ENCODE data around the gene CALR3. TPM values are rescaled to one million over a fixed set of nuclear protein-coding genes. Genes with fewer than 3 reads are reported as not detected.
"Not testable (repeated sequence)": the region's sequence is repeated elsewhere in the genome, so short reads cannot be mapped to it uniquely, and the experiment has no call there.

The CALR3 gene
- total RNA-seq, 2 experiments from 2014 or later = not detected

- ChIA-PET POLR2A (no interaction called here), CTCF (interaction anchor here (0.6 to 0.9 kb wide), 3 partner anchors 24 to 114 kb away, joined by 3 to 4 read pairs (median 3); no protein-coding TSS in a partner anchor)
- H3K9me3 Mint-ChIP-seq = peaks cover 2% of the 10 kb centered on the region
- H3K27me3 Mint-ChIP-seq = no peaks in the 10 kb centered on the region
- H3K27ac Mint-ChIP-seq = peak overlapping the region; percentile 54
- no peaks in the 10 kb centered on the region for H3K36me3 Mint-ChIP-seq (ENCODE audit: low read depth)
- H3K4me1 Mint-ChIP-seq = peaks cover 36% of the 10 kb centered on the region
- peak; percentile 41 for DNase-seq
- peak overlapping the region; percentile 88 for H3K4me3 Mint-ChIP-seq
These were observed 24.8 kb downstream of the CALR3 start for GRCh38 chr19:16470911-16471811.

GRCh38 chr19:16470541-16470910 lies 25.4 kb downstream of the CALR3 start:
- DNase-seq = no peak
- POLR2A ChIA-PET = no interaction called here
- H3K4me1 Mint-ChIP-seq = peaks cover 37% of the 10 kb centered on the region

GRCh38 chr19:16467581-16467980 lies 28.4 kb downstream of the CALR3 start:
- Mint-ChIP-seq H3K27me3 (no peaks in the 10 kb centered on the region), H3K27ac (no peak overlapping the region), H3K9me3 (no peaks in the 10 kb centered on the region), H3K36me3 (ENCODE audit: low read depth) (no peaks in the 10 kb centered on the region), H3K4me3 (no peak overlapping the region), H3K4me1 (peaks cover 42% of the 10 kb centered on the region)
- ChIA-PET POLR2A (no interaction called here), CTCF (interaction anchor here (0.8 to 1.4 kb wide), 3 partner anchors 10 to 15 kb away, joined by 3 to 4 read pairs (median 3); no protein-coding TSS in a partner anchor)
- DNase-seq = no peak

More at GRCh38 chr19:16470541-16470910, 25.4 kb downstream of the CALR3 start:
- Mint-ChIP-seq H3K27ac (no peak overlapping the region), H3K36me3 (ENCODE audit: low read depth) (no peaks in the 10 kb centered on the region), H3K27me3 (no peaks in the 10 kb centered on the region), H3K9me3 (peaks cover 2% of the 10 kb centered on the region), H3K4me3 (peak overlapping the region; percentile 88)
- CTCF ChIA-PET = interaction anchor here (0.6 kb wide), 2 partner anchors 24 to 115 kb away, joined by 3 to 4 read pairs; no protein-coding TSS in a partner anchor

GRCh38 chr19:16466802-16467427 lies 29.1 kb downstream of the CALR3 start:
- H3K9me3 Mint-ChIP-seq; H3K27me3 Mint-ChIP-seq; H3K4me3 Mint-ChIP-seq; CTCF ChIA-PET; POLR2A ChIA-PET; DNase-seq; H3K27ac Mint-ChIP-seq; H3K36me3 Mint-ChIP-seq (ENCODE audit: low read depth): not testable (repeated sequence)
- H3K4me1 Mint-ChIP-seq = peaks cover 42% of the 10 kb centered on the region

GRCh38 chr19:16465239-16465638 lies 30.7 kb downstream of the CALR3 start:
- no peak overlapping the region for H3K4me3 Mint-ChIP-seq
- H3K27me3 Mint-ChIP-seq = no peaks in the 10 kb centered on the region
- ChIA-PET CTCF (interaction anchor here (1.0 to 1.1 kb wide), 2 partner anchors 23 to 30 kb away, joined by 3 read pairs; no protein-coding TSS in a partner anchor), POLR2A (no interaction called here)
- peaks cover 32% of the 10 kb centered on the region for H3K4me1 Mint-ChIP-seq
- DNase-seq = no peak
- no peak overlapping the region for H3K27ac Mint-ChIP-seq
- no peaks in the 10 kb centered on the region for H3K36me3 Mint-ChIP-seq (ENCODE audit: low read depth)
- no peaks in the 10 kb centered on the region for H3K9me3 Mint-ChIP-seq

- POLR2A ChIA-PET = no interaction called here
- no peak for DNase-seq
- H3K4me3 Mint-ChIP-seq = no peak overlapping the region
- H3K9me3 Mint-ChIP-seq = no peaks in the 10 kb centered on the region
- peaks cover 22% of the 10 kb centered on the region for H3K4me1 Mint-ChIP-seq
- CTCF ChIA-PET = interaction anchor here (0.6 to 1.2 kb wide), 4 partner anchors 10 to 29 kb away, joined by 3 read pairs; no protein-coding TSS in a partner anchor
- H3K36me3 Mint-ChIP-seq (ENCODE audit: low read depth) = no peaks in the 10 kb centered on the region
- H3K27ac Mint-ChIP-seq = no peak overlapping the region
- no peaks in the 10 kb centered on the region for H3K27me3 Mint-ChIP-seq
These were observed 31.9 kb downstream of the CALR3 start for GRCh38 chr19:16463991-16464575.

GRCh38 chr19:16463341-16463990 lies 32.5 kb downstream of the CALR3 start:
- Mint-ChIP-seq H3K4me3 (no peak overlapping the region), H3K4me1 (peaks cover 20% of the 10 kb centered on the region)
- POLR2A ChIA-PET = no interaction called here

GRCh38 chr19:16462757-16463250 lies 33.2 kb downstream of the CALR3 start:
- CTCF ChIA-PET = interaction anchor here (0.5 to 0.9 kb wide), 3 partner anchors 21 to 271 kb away, joined by 3 read pairs; no protein-coding TSS in a partner anchor
- H3K27me3 Mint-ChIP-seq = no peaks in the 10 kb centered on the region
- no peaks in the 10 kb centered on the region for H3K9me3 Mint-ChIP-seq
- peaks cover 23% of the 10 kb centered on the region for H3K4me1 Mint-ChIP-seq
- H3K27ac Mint-ChIP-seq = no peak overlapping the region
- H3K36me3 Mint-ChIP-seq (ENCODE audit: low read depth) = no peaks in the 10 kb centered on the region
- POLR2A ChIA-PET = no interaction called here
- DNase-seq = no peak
- H3K4me3 Mint-ChIP-seq = no peak overlapping the region

More at GRCh38 chr19:16463341-16463990, 32.5 kb downstream of the CALR3 start:
- Mint-ChIP-seq H3K9me3 (no peaks in the 10 kb centered on the region), H3K27ac (peak overlapping the region; percentile 20), H3K36me3 (ENCODE audit: low read depth) (no peaks in the 10 kb centered on the region), H3K27me3 (no peaks in the 10 kb centered on the region)
- CTCF ChIA-PET = interaction anchor here (0.9 to 1.2 kb wide), 2 partner anchors 9 to 21 kb away, joined by 3 read pairs; no protein-coding TSS in a partner anchor
- DNase-seq = no peak

- H3K4me3 Mint-ChIP-seq = no peak overlapping the region
- H3K36me3 Mint-ChIP-seq (ENCODE audit: low read depth) = no peaks in the 10 kb centered on the region
- no peak for DNase-seq
- ChIA-PET POLR2A (no interaction called here), CTCF (interaction anchor here (0.6 to 1.0 kb wide), 2 partner anchors 8 to 171 kb away, joined by 5 read pairs; no protein-coding TSS in a partner anchor)
- no peaks in the 10 kb centered on the region for H3K9me3 Mint-ChIP-seq
- peak overlapping the region; percentile 10 for H3K27ac Mint-ChIP-seq
- H3K27me3 Mint-ChIP-seq = no peaks in the 10 kb centered on the region
- H3K4me1 Mint-ChIP-seq = peaks cover 26% of the 10 kb centered on the region
These were observed 34.3 kb downstream of the CALR3 start for GRCh38 chr19:16461630-16462051.

- no peaks in the 10 kb centered on the region for H3K36me3 Mint-ChIP-seq (ENCODE audit: low read depth)
- no peaks in the 10 kb centered on the region for H3K9me3 Mint-ChIP-seq
- ChIA-PET POLR2A (no interaction called here), CTCF (interaction anchor here (1.0 kb wide), 1 partner anchor 9 kb away, joined by 5 read pairs; no protein-coding TSS in a partner anchor)
- H3K4me3 Mint-ChIP-seq = no peak overlapping the region
- H3K27me3 Mint-ChIP-seq = no peaks in the 10 kb centered on the region
- no peak for DNase-seq
- H3K27ac Mint-ChIP-seq = no peak overlapping the region
- H3K4me1 Mint-ChIP-seq = peaks cover 25% of the 10 kb centered on the region
These were observed 35.5 kb downstream of the CALR3 start for GRCh38 chr19:16460454-16460853.

- Mint-ChIP-seq H3K27me3 (no peaks in the 10 kb centered on the region), H3K27ac (no peak overlapping the region), H3K36me3 (ENCODE audit: low read depth) (no peaks in the 10 kb centered on the region), H3K4me3 (no peak overlapping the region), H3K9me3 (no peaks in the 10 kb centered on the region), H3K4me1 (peaks cover 25% of the 10 kb centered on the region)
- DNase-seq = no peak
- CTCF ChIA-PET = no interaction called here
- POLR2A ChIA-PET = no interaction called here
These were observed 36.3 kb downstream of the CALR3 start for GRCh38 chr19:16459680-16460079.
